ENCODE results near the gene C11orf97.
"Not testable (repeated sequence)": the region's sequence is repeated elsewhere in the genome, so short reads cannot be mapped to it uniquely, and the experiment has no call there.

C11orf97 gene

GRCh38 chr11:94525546-94526324 lies 13.5 kb downstream of the C11orf97 start:
- no peak for DNase-seq

GRCh38 chr11:94526645-94527438 lies 14.6 kb downstream of the C11orf97 start:
- DNase-seq: no peak

- no peak for DNase-seq
These were observed 16.3 kb downstream of the C11orf97 start for GRCh38 chr11:94528551-94528950.

- DNase-seq: no peak
These were observed 19.9 kb downstream of the C11orf97 start for GRCh38 chr11:94532211-94532610.

- no peak for DNase-seq
These were observed 20.9 kb downstream of the C11orf97 start for GRCh38 chr11:94533206-94533605.

GRCh38 chr11:94533696-94534630 lies 21.7 kb downstream of the C11orf97 start:
- no peak for DNase-seq

GRCh38 chr11:94536386-94536785 lies 24.1 kb downstream of the C11orf97 start:
- no peak for DNase-seq

- no peak for DNase-seq
These were observed 24.9 kb downstream of the C11orf97 start for GRCh38 chr11:94537031-94537600.

- no peak for DNase-seq
These were observed 27.2 kb downstream of the C11orf97 start for GRCh38 chr11:94539420-94539819.

GRCh38 chr11:94543695-94544645 lies 31.7 kb downstream of the C11orf97 start, which contains the start of gene FUT4:
FUT4 (plus strand) TSS chr11:94543921; CDS start chr11:94544134, 213 bp downstream.
- DNase-seq: peak; percentile 75

- no peak for DNase-seq
These were observed 32.5 kb downstream of the C11orf97 start for GRCh38 chr11:94544646-94545263.

GRCh38 chr11:94545264-94546161 lies 33.3 kb downstream of the C11orf97 start:
- DNase-seq: no peak

- no peak for DNase-seq
These were observed 33.9 kb downstream of the C11orf97 start for GRCh38 chr11:94546162-94546470.

GRCh38 chr11:94546886-94547285 lies 34.6 kb downstream of the C11orf97 start:
- DNase-seq: no peak

GRCh38 chr11:94549146-94549545 lies 36.9 kb downstream of the C11orf97 start:
- no peak for DNase-seq

- DNase-seq: no peak
These were observed 38.3 kb downstream of the C11orf97 start for GRCh38 chr11:94550513-94550912.

GRCh38 chr11:94553938-94554337 lies 41.7 kb downstream of the C11orf97 start:
- DNase-seq: no peak

- DNase-seq: not testable (repeated sequence)
These were observed 43.6 kb downstream of the C11orf97 start for GRCh38 chr11:94555752-94556329.

GRCh38 chr11:94557421-94557820 lies 45.2 kb downstream of the C11orf97 start:
- no peak for DNase-seq

GRCh38 chr11:94557992-94558391 lies 45.7 kb downstream of the C11orf97 start:
- no peak for DNase-seq
